HEK293 (cell line): ENCODE data around the gene TEX53.
A peak's percentile ranks its signal among the peaks of the same experiment; 100 is the strongest.

Experiments
- CTCF ChIA-PET: fragments of 350-600 bp; formaldehyde crosslinking; extraction: SDS; loops from one replicate; lab custom pipeline; 2021; ENCODE audit warnings: antibody characterized with exemption; lab: Yijun Ruan, JAX
- POLR2A ChIA-PET: fragments of 300-600 bp; formaldehyde crosslinking; extraction: SDS; loops from one replicate; lab custom pipeline; 2020; ENCODE audit warnings: antibody characterized with exemption, inconsistent platforms; lab: Yijun Ruan, JAX
- H3K27ac ChIP-seq: fragments of 200-500 bp; sonication (Bioruptor generic); 2 replicates; pipeline ENCODE4 v1.5.1; 2014; ENCODE audit warnings: low read depth, low read length, control low read depth, inconsistent platforms; ENCODE audit errors: extremely low read depth
- H3K36me3 ChIP-seq, 2 experiments: fragments of 200-500 bp in 1 of 2; sonication (Bioruptor generic) in 1 of 2; 1 replicate in 1 of 2; 2 replicates in 1 of 2; pipeline ENCODE4 v1.5.1; 2014 to 2017; ENCODE audit warnings: inconsistent platforms in 2 of 2, low read length in 2 of 2; ENCODE audit not compliant: control insufficient read depth in 2 of 2, insufficient read depth in 1 of 2
- H3K4me1 ChIP-seq: fragments of 200-500 bp; sonication (Bioruptor generic); 2 replicates; pipeline ENCODE4 v1.5.1; 2014; ENCODE audit warnings: mild to moderate bottlenecking, low read length, inconsistent platforms; ENCODE audit not compliant: control insufficient read depth, insufficient read depth
- H3K4me3 ChIP-seq: 2 replicates; pipeline ENCODE4 v1.5.1; 2011; ENCODE audit warnings: low read depth, mild to moderate bottlenecking, control low read depth, low read length, moderate library complexity
- H3K9me3 ChIP-seq: fragments of 200-500 bp; sonication (Bioruptor generic); 2 replicates; pipeline ENCODE4 v1.5.1; 2014; ENCODE audit warnings: low read depth, low read length, inconsistent platforms; ENCODE audit not compliant: control insufficient read depth, insufficient read depth
- CTCF ChIP-seq: fragments of 450-650 bp; formaldehyde crosslinking; IDR thresholded peaks from 2 replicates; pipeline ENCODE4 v1.5.1; 2016; ENCODE audit warnings: missing biosample characterization, missing genetic modification characterization
- ELK4 ChIP-seq: IDR thresholded peaks from 2 replicates; pipeline ENCODE4 v1.6.1; 2011; ENCODE audit warnings: mild to moderate bottlenecking, low read depth, low read length, borderline replicate concordance
- HOXD13 ChIP-seq: sonication (generic); formaldehyde crosslinking; IDR thresholded peaks from 2 replicates; pipeline ENCODE4 v1.8.0; 2022; ENCODE audit warnings: missing genetic modification reagents, borderline replicate concordance
- PRDM1 ChIP-seq: fragments of 450-650 bp; formaldehyde crosslinking; IDR thresholded peaks from 2 replicates; pipeline ENCODE4; 2016; ENCODE audit warnings: missing biosample characterization, missing genetic modification characterization
- PRDM4 ChIP-seq: fragments of 450-650 bp; formaldehyde crosslinking; IDR thresholded peaks from 2 replicates; pipeline ENCODE4 v1.5.1; 2017; ENCODE audit warnings: missing biosample characterization, missing genetic modification characterization
- SETDB1 ChIP-seq: IDR thresholded peaks from one replicate; pipeline ENCODE4 v1.6.1; 2017; ENCODE audit warnings: mild to moderate bottlenecking, low read length, moderate library complexity, mixed read lengths; ENCODE audit not compliant: insufficient read length
- SP3 ChIP-seq: fragments of 450-650 bp; formaldehyde crosslinking; IDR thresholded peaks from 2 replicates; pipeline ENCODE4 v1.5.1; 2016; ENCODE audit warnings: missing biosample characterization, missing genetic modification characterization
- ZNF10 ChIP-seq: fragments of 450-650 bp; formaldehyde crosslinking; IDR thresholded peaks from 2 replicates; pipeline ENCODE4 v1.5.1; 2017; ENCODE audit warnings: missing biosample characterization, missing genetic modification characterization
- ZNF133 ChIP-seq: fragments of 450-650 bp; formaldehyde crosslinking; IDR thresholded peaks from 2 replicates; pipeline ENCODE4 v1.5.1; 2016; ENCODE audit warnings: missing biosample characterization, missing genetic modification characterization
- ZNF155 ChIP-seq: fragments of 450-650 bp; formaldehyde crosslinking; IDR thresholded peaks from 2 replicates; pipeline ENCODE4 v1.5.1; 2016; ENCODE audit warnings: missing biosample characterization, missing genetic modification characterization
- ZNF214 ChIP-seq: fragments of 450-650 bp; formaldehyde crosslinking; IDR thresholded peaks from 2 replicates; pipeline ENCODE4 v1.5.1; 2017; ENCODE audit warnings: missing biosample characterization, mild to moderate bottlenecking, missing genetic modification characterization, borderline replicate concordance
- ZNF221 ChIP-seq: fragments of 450-650 bp; formaldehyde crosslinking; IDR thresholded peaks from 2 replicates; pipeline ENCODE4 v1.5.1; 2017; ENCODE audit warnings: missing biosample characterization, missing genetic modification characterization, borderline replicate concordance
- ZNF362 ChIP-seq: fragments of 450-650 bp; formaldehyde crosslinking; IDR thresholded peaks from 2 replicates; pipeline ENCODE4 v1.5.1; 2016; ENCODE audit warnings: missing biosample characterization, missing genetic modification characterization
- ZNF404 ChIP-seq: fragments of 450-650 bp; formaldehyde crosslinking; IDR thresholded peaks from 2 replicates; pipeline ENCODE4 v1.5.1; 2017; ENCODE audit warnings: missing biosample characterization, missing genetic modification characterization
- ZNF549 ChIP-seq: fragments of 450-650 bp; IDR thresholded peaks from 2 replicates; pipeline ENCODE4 v1.5.1; 2018; ENCODE audit warnings: missing biosample characterization, missing genetic modification characterization, mild to moderate bottlenecking, inconsistent platforms, moderate library complexity
- ZNF624 ChIP-seq: fragments of 450-650 bp; formaldehyde crosslinking; IDR thresholded peaks from 2 replicates; pipeline ENCODE4 v1.5.1; 2017; ENCODE audit warnings: missing biosample characterization, missing genetic modification characterization
- ZNF645 ChIP-seq: fragments of 450-650 bp; formaldehyde crosslinking; IDR thresholded peaks from 2 replicates; pipeline ENCODE4; 2016; ENCODE audit warnings: missing biosample characterization, missing genetic modification characterization
- TF ChIP-seq, protein P1 (sequence below): fragments of 450-650 bp; formaldehyde crosslinking; conservative IDR thresholded peaks from 2 replicates; pipeline ENCODE4 v1.5.1; 2016; ENCODE audit warnings: low read depth, missing biosample characterization, missing genetic modification characterization
- TF ChIP-seq, protein P2 (sequence below): fragments of 450-650 bp; formaldehyde crosslinking; IDR thresholded peaks from 2 replicates; pipeline ENCODE4 v1.5.1; 2017; ENCODE audit warnings: missing biosample characterization, mild to moderate bottlenecking, missing genetic modification characterization, moderate library complexity

TEX53 gene

DNA sequence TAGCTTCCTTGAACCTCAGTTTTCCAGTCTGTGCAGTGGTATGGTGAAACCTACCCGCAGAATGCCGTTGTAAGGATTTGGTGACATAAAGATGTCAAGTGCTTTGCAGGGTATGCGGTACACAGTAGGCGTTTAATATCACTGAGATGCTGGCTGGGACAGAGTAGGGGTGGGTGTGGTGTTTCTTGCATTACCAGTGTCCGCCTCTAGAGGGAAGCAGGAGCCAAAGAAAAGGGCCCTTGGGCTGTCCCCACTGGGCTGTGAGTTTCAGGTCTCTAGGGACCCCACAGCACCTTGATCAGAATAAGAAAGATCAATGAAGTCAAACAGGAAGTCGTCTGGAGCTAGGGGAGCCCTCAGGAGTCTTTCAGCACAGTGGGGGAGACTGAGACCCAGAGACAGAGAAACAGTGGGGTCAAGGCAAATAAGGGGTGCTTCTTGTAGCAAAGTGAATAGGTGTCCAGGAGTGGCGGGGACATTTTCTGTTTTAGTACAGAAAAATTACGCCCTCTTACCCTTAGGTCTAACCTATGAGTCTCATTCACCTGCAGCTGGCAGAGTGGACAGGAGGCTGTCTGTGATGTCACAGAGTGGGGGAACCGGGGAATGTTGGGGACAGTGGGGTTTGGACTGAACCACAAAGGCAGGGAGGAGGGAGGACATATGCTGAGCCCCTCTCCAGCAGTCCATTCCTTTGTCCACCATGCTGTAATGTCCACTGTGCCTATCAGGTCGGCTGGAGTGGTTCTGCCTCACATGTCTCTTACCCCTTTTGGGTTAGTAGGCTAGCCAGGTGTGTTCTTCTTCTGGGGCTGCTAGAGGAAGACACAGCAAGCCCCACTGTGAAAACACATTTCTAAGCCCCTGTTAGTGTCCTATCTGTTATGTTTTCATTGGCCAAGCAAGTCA, 4.7 kb upstream of the TEX53 start (continued):
- 0 out of 2 replicates have a peak, but pooled peaks have one; percentile 23 for TF ChIP-seq CTCF (tag by site-specific recombination)

DNA sequence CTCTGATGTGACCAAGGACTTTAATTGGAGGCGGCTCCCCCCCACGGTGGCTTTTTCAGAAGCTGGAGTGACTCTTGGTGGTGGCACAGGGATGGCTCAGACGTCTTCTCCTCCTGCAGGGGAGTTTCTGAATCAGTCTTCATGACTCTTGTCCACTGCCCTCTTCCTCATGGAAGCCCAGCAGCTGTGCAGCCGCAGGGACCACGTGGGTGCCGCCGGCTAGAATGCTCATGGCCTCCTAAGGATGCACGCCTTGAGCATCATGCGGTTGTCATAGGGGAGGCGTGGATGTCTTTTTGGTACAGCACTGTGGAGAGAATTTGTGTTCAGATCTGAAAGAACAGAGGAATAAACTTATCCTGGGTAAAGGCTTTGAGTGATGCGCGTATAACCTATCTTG, 1.3 kb downstream of the TEX53 start:
- ChIA-PET CTCF (interaction anchor here (0.6 to 9.4 kb wide), 7 partner anchors 170 to 1037 kb away, joined by 3 to 128 read pairs (median 3); no protein-coding TSS in a partner anchor), POLR2A (no interaction called here)
- Histone ChIP-seq H3K36me3 (no peaks in the 10 kb centered on the region), H3K4me1 (no peaks in the 10 kb centered on the region), H3K27ac (no peak overlapping the region), H3K4me3 (no peak overlapping the region), H3K9me3 (no peaks in the 10 kb centered on the region)
- TF ChIP-seq ZNF362 (tag by site-specific recombination) (no peak), PRDM4 (tag by site-specific recombination) (no peak), PRDM1 (no peak), ZNF404 (tag by site-specific recombination) (no peak), HOXD13 (CRISPR knock-in tag) (no peak), ZNF155 (no peak), ZNF221 (tag by site-specific recombination) (no peak), ZNF133 (tag by site-specific recombination) (no peak)

DNA sequence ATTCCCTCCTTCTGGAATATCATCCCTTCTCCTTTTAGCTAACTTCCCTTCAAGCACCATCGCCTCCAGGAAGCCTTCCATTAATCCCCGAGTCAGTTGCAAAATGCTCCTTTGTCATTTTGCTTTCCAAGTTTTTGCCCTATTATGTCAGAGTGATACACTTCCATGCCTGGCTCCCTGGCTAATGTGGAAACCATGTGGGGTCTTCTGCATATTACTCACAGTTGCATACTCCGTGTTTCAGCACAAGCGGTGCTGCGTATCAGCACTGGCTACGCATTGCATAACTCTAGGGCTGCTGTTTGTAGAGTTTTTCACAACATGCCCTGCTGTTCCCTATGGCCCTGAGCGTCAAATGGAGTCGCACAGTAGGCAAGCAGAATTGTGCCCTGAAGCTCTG, 1.9 kb downstream of the TEX53 start:
- POLR2A ChIA-PET: no interaction called here
- no peaks in the 10 kb centered on the region for H3K9me3 ChIP-seq
- no peaks in the 10 kb centered on the region for H3K36me3 ChIP-seq
- CTCF ChIA-PET: interaction anchor here (0.6 to 9.4 kb wide), 7 partner anchors 170 to 360 kb away, joined by 3 to 128 read pairs (median 4); no protein-coding TSS in a partner anchor
- no peaks in the 10 kb centered on the region for H3K4me1 ChIP-seq
- no peak overlapping the region for H3K27ac ChIP-seq
- no peak overlapping the region for H3K4me3 ChIP-seq
- TF ChIP-seq ZNF214 (tag by site-specific recombination): no peak
- TF ChIP-seq ZNF624 (tag by site-specific recombination): no peak
- no peak for TF ChIP-seq ZNF10 (tag by site-specific recombination)
- TF ChIP-seq ZNF645 (tag by site-specific recombination): no peak
- TF ChIP-seq ZNF549 (tag by site-specific recombination): no peak
- TF ChIP-seq, protein P1, sequence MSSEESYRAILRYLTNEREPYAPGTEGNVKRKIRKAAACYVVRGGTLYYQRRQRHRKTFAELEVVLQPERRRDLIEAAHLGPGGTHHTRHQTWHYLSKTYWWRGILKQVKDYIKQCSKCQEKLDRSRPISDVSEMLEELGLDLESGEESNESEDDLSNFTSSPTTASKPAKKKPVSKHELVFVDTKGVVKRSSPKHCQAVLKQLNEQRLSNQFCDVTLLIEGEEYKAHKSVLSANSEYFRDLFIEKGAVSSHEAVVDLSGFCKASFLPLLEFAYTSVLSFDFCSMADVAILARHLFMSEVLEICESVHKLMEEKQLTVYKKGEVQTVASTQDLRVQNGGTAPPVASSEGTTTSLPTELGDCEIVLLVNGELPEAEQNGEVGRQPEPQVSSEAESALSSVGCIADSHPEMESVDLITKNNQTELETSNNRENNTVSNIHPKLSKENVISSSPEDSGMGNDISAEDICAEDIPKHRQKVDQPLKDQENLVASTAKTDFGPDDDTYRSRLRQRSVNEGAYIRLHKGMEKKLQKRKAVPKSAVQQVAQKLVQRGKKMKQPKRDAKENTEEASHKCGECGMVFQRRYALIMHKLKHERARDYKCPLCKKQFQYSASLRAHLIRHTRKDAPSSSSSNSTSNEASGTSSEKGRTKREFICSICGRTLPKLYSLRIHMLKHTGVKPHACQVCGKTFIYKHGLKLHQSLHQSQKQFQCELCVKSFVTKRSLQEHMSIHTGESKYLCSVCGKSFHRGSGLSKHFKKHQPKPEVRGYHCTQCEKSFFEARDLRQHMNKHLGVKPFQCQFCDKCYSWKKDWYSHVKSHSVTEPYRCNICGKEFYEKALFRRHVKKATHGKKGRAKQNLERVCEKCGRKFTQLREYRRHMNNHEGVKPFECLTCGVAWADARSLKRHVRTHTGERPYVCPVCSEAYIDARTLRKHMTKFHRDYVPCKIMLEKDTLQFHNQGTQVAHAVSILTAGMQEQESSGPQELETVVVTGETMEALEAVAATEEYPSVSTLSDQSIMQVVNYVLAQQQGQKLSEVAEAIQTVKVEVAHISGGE: no peak
- no peak for TF ChIP-seq SETDB1
- no peak for TF ChIP-seq ELK4
- no peak for TF ChIP-seq SP3 (tag by site-specific recombination)
- TF ChIP-seq, protein P2, sequence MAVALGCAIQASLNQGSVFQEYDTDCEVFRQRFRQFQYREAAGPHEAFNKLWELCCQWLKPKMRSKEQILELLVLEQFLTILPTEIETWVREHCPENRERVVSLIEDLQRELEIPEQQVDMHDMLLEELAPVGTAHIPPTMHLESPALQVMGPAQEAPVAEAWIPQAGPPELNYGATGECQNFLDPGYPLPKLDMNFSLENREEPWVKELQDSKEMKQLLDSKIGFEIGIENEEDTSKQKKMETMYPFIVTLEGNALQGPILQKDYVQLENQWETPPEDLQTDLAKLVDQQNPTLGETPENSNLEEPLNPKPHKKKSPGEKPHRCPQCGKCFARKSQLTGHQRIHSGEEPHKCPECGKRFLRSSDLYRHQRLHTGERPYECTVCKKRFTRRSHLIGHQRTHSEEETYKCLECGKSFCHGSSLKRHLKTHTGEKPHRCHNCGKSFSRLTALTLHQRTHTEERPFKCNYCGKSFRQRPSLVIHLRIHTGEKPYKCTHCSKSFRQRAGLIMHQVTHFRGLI (tag by site-specific recombination): no peak
